GM18873 (cell line): Measurements from ENCODE around the gene RHBDD3.
"Not testable (repeated sequence)": the region's sequence is repeated elsewhere in the genome, so short reads cannot be mapped to it uniquely, and the experiment has no call there.

ENCODE experiments used
- ATAC-seq: cut with Tn5 transposase; IDR thresholded peaks from one replicate; pipeline ENCODE4 v1.9.1; 2021; ENCODE audit warnings: mild to moderate bottlenecking, moderate library complexity, moderate number of reproducible peaks; ENCODE audit not compliant: unreplicated experiment, low FRiP score

RHBDD3 gene

GRCh38 chr22:29253561-29254285, 14.1 kb downstream of the RHBDD3 start:
- no peak for ATAC-seq

DNA sequence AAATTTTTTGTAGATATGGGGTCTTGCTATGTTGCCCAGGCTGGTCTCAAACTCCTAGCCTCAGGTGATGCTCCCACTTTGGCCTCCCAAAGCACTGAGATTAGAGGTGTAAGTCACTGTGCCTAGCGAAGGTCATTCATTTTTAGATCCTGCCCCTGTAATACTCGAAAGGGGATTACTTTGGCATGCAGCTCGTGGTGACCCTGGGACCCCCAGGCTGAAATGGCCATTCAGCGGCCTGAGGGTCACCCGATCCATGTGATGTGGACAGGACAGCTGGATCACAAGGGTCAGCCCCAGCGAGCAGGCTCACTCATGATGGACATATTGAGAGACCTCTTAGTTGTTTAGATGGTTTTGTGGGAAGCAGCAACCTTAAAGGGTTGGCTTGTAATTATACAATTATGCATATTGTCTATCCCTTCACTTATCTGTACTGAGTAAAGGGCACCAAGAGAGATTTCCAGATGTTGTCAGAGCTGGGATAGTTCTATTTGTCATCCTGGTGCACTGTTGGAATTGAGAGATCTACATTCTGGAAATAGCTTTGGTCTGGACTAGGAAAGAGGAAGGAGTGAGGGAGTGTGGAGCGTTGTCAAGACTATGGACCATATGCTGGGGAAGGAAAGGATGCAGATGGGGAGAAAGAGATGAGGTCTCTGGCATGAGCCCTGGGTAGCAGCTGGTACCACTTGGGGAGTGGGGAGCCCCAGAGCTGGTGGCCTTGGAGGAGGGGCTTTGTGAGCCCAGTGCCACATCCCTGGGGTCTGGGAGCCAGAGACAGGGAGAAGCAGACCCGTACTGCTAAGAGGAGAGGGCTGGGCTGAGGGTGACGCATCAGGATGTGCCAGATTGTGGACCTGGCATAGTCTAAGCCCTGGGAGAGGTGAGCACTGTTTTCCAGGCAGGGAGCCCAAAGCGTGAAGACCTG, 15.5 kb downstream of the RHBDD3 start:
- ATAC-seq, result no peak

GRCh38 chr22:29251265-29251664, 16.5 kb downstream of the RHBDD3 start:
- ATAC-seq, result no peak

DNA sequence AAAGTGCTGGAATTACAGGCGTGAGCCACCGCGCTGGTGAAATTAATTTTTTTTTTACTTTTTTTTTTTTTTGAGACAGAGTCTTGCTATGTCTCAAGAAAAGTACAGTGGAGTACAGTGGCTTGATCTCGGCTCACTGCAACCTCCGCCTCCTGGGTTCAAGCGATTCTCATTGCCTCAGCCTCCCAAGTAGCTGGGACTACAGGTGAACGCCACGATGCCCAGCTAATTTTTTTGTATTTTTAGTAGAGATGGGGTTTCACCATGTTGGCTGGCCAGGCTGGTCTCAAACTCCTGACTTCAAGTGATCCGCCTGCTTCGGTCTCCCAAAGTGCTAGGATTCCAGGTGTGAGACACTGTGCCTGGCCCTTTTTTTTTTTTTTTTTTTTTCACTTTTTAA, 19.9 kb downstream of the RHBDD3 start:
- not testable (repeated sequence) for ATAC-seq

- no peak for ATAC-seq
These were observed 22.0 kb downstream of the RHBDD3 start for GRCh38 chr22:29245626-29246385.

DNA sequence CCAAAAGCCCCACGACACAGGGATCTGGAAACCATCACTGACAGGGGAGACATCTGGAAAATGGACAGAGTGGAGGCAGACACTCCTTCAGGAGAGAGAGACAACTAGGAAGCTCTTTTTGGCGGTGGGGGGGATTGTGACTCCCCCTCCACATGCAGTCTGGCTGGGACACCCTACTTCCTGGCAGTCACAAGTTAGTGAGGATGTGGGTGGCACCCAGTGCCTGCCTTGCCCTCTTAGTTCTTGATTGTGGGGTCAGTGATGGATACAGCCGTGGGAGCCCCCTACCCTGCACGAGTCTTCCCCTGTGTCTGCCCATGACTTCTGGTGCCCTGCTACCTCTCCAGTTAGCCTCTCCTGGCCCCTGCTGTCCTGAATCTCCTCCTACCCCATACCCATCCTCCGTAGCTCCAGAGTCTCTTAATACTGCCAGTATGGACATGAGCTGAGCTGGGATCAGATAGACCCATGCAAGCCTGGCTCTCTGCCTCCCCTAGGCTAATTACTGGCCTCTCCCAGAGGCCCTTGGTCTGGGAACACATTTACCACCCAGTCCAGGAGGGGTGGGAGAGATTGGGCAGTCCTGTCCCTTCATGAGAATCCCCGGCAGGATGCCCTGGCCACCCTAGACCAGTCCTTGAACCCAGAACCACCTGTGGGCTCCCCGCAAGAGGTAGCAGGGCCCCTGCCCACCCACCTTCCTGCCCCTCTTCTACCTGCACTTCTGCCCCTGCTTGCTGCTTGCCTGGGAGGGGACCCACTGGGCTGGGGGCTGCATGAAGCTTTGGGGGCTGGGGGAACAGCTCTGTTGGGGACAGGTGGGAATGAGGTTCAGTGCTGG, 22.8 kb downstream of the RHBDD3 start:
- ATAC-seq, result no peak

DNA sequence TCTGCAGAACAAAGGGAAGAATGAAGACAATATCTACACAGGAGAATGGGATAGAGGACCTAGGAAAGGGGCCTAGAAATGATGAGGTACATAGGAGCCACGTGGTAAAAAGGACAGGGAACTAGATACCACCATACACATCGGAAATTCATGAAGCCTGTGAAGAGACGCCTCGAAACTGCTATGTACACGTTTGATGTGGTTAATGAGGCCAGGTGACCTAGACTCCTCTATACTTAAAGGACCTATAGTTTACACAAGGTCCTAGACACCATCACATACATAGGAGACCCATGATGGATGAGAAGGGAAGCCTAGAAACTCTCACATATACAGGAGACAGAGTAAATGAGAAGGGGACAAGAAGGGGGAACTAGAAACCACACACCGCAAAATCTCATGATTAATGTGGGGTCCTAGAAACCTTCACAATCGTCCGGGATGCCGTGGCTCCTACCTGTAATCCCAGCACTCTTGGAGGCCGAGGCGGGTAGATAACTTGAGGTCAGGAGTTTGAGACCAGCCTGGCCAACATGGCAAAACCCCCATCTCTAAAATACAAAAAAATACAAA, 23.8 kb downstream of the RHBDD3 start:
- no peak for ATAC-seq

- not testable (repeated sequence) for ATAC-seq
These were observed 27.3 kb downstream of the RHBDD3 start for GRCh38 chr22:29240481-29240880.

GRCh38 chr22:29233277-29233877, 34.4 kb downstream of the RHBDD3 start:
- no peak for ATAC-seq

GRCh38 chr22:29231971-29232959, 35.5 kb downstream of the RHBDD3 start:
- no peak for ATAC-seq

DNA sequence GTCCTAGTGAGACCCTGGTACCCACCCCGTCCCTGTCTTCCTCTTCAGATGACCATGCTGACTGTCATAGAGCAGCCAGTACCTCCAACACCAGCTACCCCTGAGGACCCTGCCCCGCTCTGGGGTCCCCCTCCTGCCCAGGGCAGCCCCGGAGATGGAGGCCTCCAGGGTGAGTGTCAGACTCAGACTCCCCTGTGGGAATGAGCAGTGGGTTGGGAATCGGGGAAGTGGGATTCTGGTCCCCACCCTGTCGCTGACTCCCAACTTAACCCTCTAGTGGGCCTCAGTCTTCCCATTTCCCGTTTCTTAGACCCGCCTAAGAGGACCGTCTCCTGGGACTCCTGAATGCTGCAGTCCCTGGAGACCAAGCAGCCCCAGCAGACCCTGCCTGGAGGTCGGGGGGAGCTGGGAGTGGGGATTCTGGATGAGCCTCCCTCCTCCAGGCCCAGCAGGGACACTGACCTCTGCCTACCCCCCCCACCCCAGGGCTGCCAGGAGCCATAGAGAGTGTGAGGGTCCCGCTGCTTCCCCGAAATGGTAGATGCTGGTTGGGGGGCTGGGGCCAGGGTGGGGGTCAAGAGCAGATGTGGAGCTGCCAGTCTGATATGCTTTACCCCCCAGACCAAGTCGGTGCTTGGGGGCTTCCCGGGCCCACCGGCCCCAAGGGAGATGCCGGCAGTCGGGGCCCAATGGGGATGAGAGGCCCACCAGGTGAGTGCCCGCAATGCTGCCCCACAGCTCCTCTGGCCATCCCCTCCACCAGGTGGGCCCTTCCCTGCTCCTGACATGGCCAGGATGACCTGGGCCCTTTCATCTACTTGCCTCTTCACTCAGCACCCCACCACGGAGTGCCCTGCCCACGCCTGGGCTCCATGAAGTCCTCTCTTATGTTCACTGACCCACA, 36.6 kb downstream of the RHBDD3 start:
- ATAC-seq, result no peak

DNA sequence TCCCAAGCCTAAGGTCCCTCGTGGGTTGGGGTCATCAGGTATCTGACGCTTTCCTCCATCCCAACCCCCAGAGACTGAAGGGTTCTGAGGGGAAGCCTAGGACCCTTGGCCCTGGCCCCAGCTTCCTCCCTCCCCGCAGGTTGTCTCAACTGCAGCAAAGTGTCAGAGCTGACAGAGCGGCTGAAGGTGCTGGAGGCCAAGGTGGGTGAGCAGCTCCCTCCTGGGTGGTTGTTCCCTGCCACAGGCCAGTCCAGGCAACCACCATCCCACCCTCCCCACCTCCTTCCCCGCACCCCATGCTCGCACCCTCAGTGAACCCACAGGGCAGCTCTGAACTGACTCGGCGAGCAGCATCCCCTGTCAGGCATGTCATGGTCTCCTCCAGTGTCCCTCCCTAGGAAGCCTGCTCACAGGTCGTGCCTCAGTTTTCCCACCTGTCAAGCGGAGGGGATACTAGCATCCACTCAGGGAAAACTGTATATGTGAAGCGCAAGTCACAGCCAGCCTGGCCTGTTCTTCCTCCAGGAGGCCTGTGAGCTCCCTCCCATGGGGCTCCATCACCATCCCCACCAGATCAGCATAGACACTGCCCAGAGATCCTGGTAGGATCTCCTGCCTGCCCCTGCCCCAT, 41.3 kb downstream of the RHBDD3 start:
- ATAC-seq, result no peak

- ATAC-seq, result no peak
These were observed 42.2 kb downstream of the RHBDD3 start for GRCh38 chr22:29225422-29226090.

- no peak for ATAC-seq
These were observed 42.8 kb downstream of the RHBDD3 start for GRCh38 chr22:29224859-29225410.

- ATAC-seq, result no peak
These were observed 43.5 kb downstream of the RHBDD3 start for GRCh38 chr22:29224121-29224858.
